Thoracic aorta (tissue), 2 donors: ENCODE results near the gene INTS6. TPM values are rescaled to one million over a fixed set of nuclear protein-coding genes. Genes with fewer than 3 reads are reported as not detected.

Experiments
- ATAC-seq: fragments of 150-250 bp; one replicate; pipeline ENCODE4 v1.8.0; 2017; ENCODE audit warnings: low read depth; ENCODE audit not compliant: insufficient number of reproducible peaks, low FRiP score
- DNase-seq: peaks from one replicate; pipeline ENCODE4 v3.0.0-alpha.2; 2020; ENCODE audit warnings: low spot score
- H3K27ac ChIP-seq, 2 donors: fragments of 200-600 bp; sonication (generic); 1 replicate in 1 of 2; 2 replicates in 1 of 2; pipeline ENCODE4 v1.5.1; 2016; ENCODE audit warnings: mild to moderate bottlenecking in 2 of 2, moderate library complexity in 2 of 2
- H3K27me3 ChIP-seq: fragments of 200-600 bp; sonication (generic); replicated peaks from 2 replicates; pipeline ENCODE4 v1.6.0; 2016; ENCODE audit warnings: mild to moderate bottlenecking; ENCODE audit not compliant: insufficient read depth
- H3K36me3 ChIP-seq: fragments of 200-600 bp; sonication (generic); one replicate; pipeline ENCODE4 v1.5.1; 2016
- H3K4me1 ChIP-seq, 2 donors: fragments of 200-600 bp; sonication (generic); 1 replicate in 1 of 2; 2 replicates in 1 of 2; pipeline versions ENCODE4 v1.5.1 to v1.6.0; 2016; ENCODE audit warnings: low read depth in 2 of 2, mild to moderate bottlenecking in 1 of 2; ENCODE audit not compliant: control insufficient read depth in 1 of 2
- H3K4me3 ChIP-seq: fragments of 200-600 bp; sonication (generic); 2 replicates; pipeline ENCODE4 v1.5.1; 2016; ENCODE audit warnings: mild to moderate bottlenecking
- H3K9me3 ChIP-seq: fragments of 200-600 bp; sonication (generic); 2 replicates; pipeline ENCODE4 v1.5.1; 2016
- total RNA-seq, 2 donors: library from RNA; depleted of rRNA; stranded (reverse); fragments of >200 nt; gene quantifications; one replicate each; pipeline versions ENCODE4 v1.1.0 to v1.2.3, GENCODE V29; 2016
- TF ChIP-seq, protein P1 (sequence below): fragments of 200-600 bp; sonication (generic); IDR thresholded peaks from one replicate; pipeline ENCODE4 v1.5.1; 2019; ENCODE audit warnings: antibody characterized with exemption

The INTS6 gene
- total RNA-seq, 2 donors from 2014 or later: 20.7 to 34.8 TPM

DNA sequence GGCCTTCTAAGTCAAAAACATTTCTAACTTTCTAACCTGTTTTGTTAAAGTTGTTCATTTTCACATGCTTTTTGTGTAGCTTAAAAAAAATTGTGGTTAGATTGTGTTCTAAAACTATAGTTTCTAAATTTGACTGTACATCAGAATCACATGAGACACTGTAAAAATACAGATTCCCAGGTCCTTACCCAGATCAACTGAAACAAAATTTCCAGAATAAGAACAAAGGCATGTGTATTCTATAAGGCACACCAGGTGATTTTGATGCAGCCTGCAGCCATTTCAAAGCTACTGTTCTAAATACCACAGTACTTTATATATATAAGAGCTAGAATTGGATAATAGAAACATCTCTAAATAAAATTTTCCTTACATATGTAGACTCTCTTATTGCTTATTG, 29.1 kb downstream of the INTS6 start:
- Histone ChIP-seq H3K4me1 (peaks cover 17 to 34% of the 10 kb centered on the region in 2 donors), H3K27ac (no peak overlapping the region)
- TF ChIP-seq, protein P1, sequence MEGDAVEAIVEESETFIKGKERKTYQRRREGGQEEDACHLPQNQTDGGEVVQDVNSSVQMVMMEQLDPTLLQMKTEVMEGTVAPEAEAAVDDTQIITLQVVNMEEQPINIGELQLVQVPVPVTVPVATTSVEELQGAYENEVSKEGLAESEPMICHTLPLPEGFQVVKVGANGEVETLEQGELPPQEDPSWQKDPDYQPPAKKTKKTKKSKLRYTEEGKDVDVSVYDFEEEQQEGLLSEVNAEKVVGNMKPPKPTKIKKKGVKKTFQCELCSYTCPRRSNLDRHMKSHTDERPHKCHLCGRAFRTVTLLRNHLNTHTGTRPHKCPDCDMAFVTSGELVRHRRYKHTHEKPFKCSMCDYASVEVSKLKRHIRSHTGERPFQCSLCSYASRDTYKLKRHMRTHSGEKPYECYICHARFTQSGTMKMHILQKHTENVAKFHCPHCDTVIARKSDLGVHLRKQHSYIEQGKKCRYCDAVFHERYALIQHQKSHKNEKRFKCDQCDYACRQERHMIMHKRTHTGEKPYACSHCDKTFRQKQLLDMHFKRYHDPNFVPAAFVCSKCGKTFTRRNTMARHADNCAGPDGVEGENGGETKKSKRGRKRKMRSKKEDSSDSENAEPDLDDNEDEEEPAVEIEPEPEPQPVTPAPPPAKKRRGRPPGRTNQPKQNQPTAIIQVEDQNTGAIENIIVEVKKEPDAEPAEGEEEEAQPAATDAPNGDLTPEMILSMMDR: no peak

DNA sequence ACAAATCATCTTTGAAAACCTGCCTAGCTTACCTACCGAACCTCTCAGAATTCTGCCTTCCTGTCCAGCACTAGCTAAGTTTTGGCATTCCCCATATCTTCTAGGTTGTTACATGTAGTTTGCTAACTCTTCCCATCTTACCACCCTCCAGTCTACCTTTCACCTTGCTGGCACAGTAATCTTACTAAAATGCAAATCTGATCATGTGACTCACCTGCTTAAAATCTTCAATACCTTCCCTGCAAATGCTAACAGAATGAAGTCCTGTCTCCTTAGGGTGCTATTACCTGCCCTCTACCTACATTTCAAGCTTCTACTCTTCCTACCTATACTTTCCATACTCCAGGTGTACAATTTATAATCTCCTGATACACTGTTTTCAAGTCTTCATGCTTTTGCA, 30.4 kb downstream of the INTS6 start:
- no peaks in the 10 kb centered on the region for H3K9me3 ChIP-seq
- TF ChIP-seq, protein P1: no peak
- no peaks in the 10 kb centered on the region for H3K36me3 ChIP-seq
- DNase-seq: no peak
- H3K27me3 ChIP-seq: no peaks in the 10 kb centered on the region
- ATAC-seq: no peak
- no peak overlapping the region for H3K4me3 ChIP-seq
- no peak overlapping the region for H3K27ac ChIP-seq
- peaks cover 14 to 35% of the 10 kb centered on the region in 2 donors for H3K4me1 ChIP-seq

More for the DNA sequence above, 29.1 kb downstream of the INTS6 start:
- no peak for DNase-seq
- ATAC-seq: no peak
- Histone ChIP-seq H3K36me3 (peaks cover 5% of the 10 kb centered on the region), H3K4me3 (no peak overlapping the region), H3K27me3 (no peaks in the 10 kb centered on the region), H3K9me3 (no peaks in the 10 kb centered on the region)

DNA sequence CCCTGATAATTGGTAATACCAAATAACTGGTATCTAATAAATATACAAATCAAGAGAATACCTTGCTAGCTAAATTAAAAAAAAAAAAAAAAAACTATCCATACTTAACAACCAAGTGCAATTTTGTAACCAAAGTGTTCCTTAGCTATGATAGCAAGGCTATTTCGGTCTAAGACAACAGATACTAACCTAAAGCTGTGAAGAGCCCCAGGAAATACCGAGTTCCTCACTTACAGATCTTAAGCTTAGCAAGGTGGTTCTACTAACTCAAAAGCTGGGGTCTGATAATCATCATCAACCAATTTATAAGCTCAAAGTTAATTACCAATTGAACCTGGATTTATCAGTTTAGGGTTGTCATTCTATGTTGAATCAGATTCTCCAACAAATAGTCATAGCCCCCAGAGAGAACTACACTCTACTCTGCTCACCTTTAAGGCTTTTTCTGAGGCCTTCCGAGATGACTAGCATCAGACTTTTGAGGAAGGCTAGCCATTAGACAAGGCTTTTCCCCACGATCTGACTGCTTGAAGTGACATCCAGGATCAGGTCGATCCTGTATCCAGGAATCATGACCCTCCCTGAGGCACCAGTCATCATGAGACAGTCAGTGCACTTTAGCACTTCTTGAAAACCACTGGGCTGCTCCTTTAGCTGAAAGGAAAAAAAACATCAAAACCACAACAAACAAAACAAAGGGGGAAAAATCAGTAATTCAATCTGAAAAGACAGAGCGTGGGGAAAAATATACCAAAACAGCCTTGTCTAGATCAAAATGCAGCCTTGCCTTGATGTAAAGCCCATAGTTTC, 31.9 kb downstream of the INTS6 start:
- Histone ChIP-seq H3K4me3 (no peak overlapping the region), H3K36me3 (no peaks in the 10 kb centered on the region), H3K27ac (no peak overlapping the region), H3K4me1 (peaks cover 13 to 31% of the 10 kb centered on the region in 2 donors), H3K27me3 (no peaks in the 10 kb centered on the region), H3K9me3 (no peaks in the 10 kb centered on the region)
- ATAC-seq (no peak), DNase-seq (no peak)
- TF ChIP-seq, protein P1: no peak

DNA sequence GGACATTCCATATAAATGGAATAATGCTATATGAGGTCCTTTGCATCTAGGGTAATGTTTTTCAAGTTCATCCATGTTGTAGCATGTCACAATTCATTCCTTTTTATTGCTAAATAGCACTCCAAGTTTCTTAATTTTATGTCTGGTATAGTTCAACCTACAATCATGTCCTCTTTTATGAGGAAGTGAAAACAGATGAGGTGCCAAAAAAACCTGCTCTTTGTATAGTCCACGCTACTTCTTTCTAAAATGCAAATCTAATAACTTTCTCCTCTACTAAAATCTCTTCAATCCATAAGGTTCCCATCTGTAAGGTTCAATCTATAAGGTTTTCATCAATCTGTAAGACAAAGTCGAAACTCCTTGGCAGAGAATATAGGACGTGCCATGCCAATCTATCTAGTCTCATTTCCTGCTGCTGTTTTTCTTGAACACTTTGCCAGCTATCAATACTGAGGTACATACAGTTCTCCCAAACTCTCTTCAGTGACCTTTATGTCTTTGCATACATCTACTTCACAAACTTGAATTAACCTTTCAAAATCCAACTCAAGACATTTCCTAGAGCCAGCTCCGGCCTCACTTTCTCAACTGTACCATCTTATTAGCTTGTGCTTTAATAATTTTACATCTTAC, 33.7 kb downstream of the INTS6 start:
- Histone ChIP-seq H3K36me3 (no peaks in the 10 kb centered on the region), H3K27me3 (no peaks in the 10 kb centered on the region), H3K9me3 (no peaks in the 10 kb centered on the region), H3K4me3 (no peak overlapping the region), H3K27ac (no peak overlapping the region), H3K4me1 (peaks cover 3 to 29% of the 10 kb centered on the region in 2 donors)
- TF ChIP-seq, protein P1: no peak
- no peak for DNase-seq
- no peak for ATAC-seq

DNA sequence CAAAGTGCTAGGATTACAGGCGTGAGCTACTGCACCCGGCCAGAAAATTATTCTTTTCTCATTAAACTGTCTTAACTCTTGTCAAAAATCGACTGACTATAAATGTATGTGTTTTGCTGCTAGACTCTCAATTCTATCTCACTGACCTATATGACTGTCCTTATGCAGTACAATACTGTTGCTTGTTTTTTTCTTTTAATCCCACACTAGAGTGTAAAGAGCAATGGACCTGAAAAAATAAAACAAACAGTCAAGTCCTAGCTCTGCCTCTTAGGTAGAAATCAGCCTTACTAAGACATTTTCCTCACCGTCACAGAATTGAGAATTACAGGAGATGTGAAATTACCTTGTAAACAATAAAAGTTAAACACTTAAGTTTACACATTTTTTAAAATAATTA, 35.1 kb downstream of the INTS6 start:
- no peak for DNase-seq
- Histone ChIP-seq H3K4me3 (no peak overlapping the region), H3K36me3 (no peaks in the 10 kb centered on the region), H3K9me3 (no peaks in the 10 kb centered on the region), H3K27ac (no peak overlapping the region), H3K4me1 (peaks cover 3 to 27% of the 10 kb centered on the region in 2 donors), H3K27me3 (no peaks in the 10 kb centered on the region)
- TF ChIP-seq, protein P1: no peak
- no peak for ATAC-seq
